ENCODE data around the gene TSPAN11.

Gene TSPAN11

GRCh38 chr12:31037028-31037427 is 110.5 kb downstream of the TSPAN11 start:
- in situ Hi-C loops (cut with HindIII; ENCODE audit: low sequenced_read_pairs) = no loop called here

- in situ Hi-C loops (cut with HindIII; ENCODE audit: low sequenced_read_pairs) = no loop called here
Observed at GRCh38 chr12:31037931-31038330, 111.4 kb downstream of the TSPAN11 start.

- in situ Hi-C loops (cut with HindIII; ENCODE audit: low sequenced_read_pairs) = loop anchor here (5.0 to 10.0 kb wide), 2 partner anchors 69 to 196 kb away; no protein-coding TSS in a partner anchor
Observed at GRCh38 chr12:31041033-31041564, 114.6 kb downstream of the TSPAN11 start.
